SJCRH30 (cell line): Measurements from ENCODE around the gene CTRB2. TPM values are rescaled to one million over a fixed set of nuclear protein-coding genes. Genes with fewer than 3 reads are reported as not detected.
A peak's percentile ranks its signal among the peaks of the same experiment; 100 is the strongest.
"Not testable (repeated sequence)": the region's sequence is repeated elsewhere in the genome, so short reads cannot be mapped to it uniquely, and the experiment has no call there.

Experiments
- DNase-seq, 2 experiments: peaks; one replicate each; pipeline ENCODE4 v3.0.0-alpha.2; 2015 to 2020
- H3K27ac ChIP-seq: fragments of 250-450 bp; sonication (Bioruptor Pico); 2 replicates; pipeline ENCODE4 v1.5.1; 2020; ENCODE audit warnings: mild to moderate bottlenecking, moderate library complexity
- H3K27me3 ChIP-seq: fragments of 250-450 bp; sonication (Bioruptor Pico); 2 replicates; pipeline ENCODE4 v1.5.1; 2020; ENCODE audit warnings: mild to moderate bottlenecking, moderate library complexity
- H3K36me3 ChIP-seq: fragments of 250-450 bp; sonication (Bioruptor Pico); 2 replicates; pipeline ENCODE4 v1.5.1; 2020; ENCODE audit warnings: mild to moderate bottlenecking, moderate library complexity
- H3K4me1 ChIP-seq: fragments of 250-450 bp; sonication (Bioruptor Pico); 2 replicates; pipeline ENCODE4 v1.5.1; 2020; ENCODE audit warnings: mild to moderate bottlenecking, moderate library complexity
- H3K4me3 ChIP-seq: fragments of 250-450 bp; sonication (Bioruptor Pico); 2 replicates; pipeline ENCODE4 v1.5.1; 2020; ENCODE audit warnings: mild to moderate bottlenecking, moderate library complexity
- H3K9me3 ChIP-seq: fragments of 250-450 bp; sonication (Bioruptor Pico); replicated peaks from 2 replicates; pipeline ENCODE4 v1.5.1; 2020; ENCODE audit warnings: mild to moderate bottlenecking, moderate library complexity
- total RNA-seq: library from RNA; depleted of rRNA; stranded (reverse); fragments of >200 nt; shearing (Covaris generic); gene quantifications from 2 replicates; pipeline ENCODE4 v1.2.3, GENCODE V29; 2014

CTRB2 gene
- total RNA-seq, 1 experiment from 2014 or later = not detected

DNA sequence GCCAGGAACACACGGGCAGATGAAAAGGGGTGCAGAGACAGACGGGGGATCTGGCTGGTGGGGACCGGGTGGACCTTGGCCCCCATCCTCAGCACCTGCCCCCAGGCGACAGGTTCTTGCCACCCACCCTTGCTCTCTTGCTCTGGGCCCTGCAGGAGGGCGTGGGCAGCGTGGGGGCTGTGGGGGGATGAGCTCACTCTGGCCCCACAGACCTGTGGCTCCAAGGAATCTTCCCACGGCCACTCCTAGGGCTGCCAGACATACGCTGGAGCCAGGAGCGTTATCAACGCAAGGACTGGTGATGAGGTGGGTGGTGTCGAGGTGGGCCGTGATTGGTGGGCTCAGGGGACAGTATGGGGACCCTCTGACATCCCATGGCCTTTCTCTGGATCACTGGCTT, 18.1 kb upstream of the CTRB2 start:
- Histone ChIP-seq H3K27ac (no peak overlapping the region), H3K27me3 (no peaks in the 10 kb centered on the region), H3K4me1 (no peaks in the 10 kb centered on the region), H3K36me3 (no peaks in the 10 kb centered on the region), H3K4me3 (no peak overlapping the region), H3K9me3 (no peaks in the 10 kb centered on the region)
- no peak for DNase-seq

DNA sequence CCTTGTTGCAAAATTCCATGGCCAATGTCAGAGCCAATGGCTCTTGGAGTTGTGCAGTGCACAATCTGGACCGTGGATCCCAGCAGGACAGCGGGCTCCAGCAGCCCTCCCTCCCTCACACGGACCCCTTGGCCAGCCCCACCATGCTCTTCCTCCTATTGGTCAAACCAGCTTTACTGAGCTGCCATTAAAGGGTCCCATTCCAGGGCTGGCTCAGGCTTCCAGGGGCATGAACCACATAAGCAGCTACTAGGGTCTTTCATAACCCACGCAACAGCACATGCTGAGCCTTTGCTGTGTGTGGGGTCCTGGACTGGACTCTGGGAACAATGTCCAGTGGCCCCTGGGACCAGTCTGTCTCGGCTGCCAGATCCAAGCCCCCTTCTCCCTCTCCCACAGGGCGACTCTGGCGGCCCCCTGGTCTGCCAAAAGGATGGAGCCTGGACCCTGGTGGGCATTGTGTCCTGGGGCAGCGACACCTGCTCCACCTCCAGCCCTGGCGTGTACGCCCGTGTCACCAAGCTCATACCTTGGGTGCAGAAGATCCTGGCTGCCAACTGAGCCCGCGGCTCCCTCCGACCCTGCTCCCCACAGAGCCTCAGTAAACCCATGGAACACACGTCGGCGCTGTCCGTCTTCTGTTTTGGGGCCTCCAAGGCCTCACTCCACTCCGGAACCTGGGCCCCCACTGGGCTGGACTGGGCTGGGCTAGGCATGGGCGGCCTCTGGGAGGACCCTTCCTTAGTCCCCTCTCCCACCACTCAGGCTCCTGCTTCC, 17.5 kb upstream of the CTRB2 start:
- Histone ChIP-seq H3K36me3 (no peaks in the 10 kb centered on the region), H3K27ac (no peak overlapping the region), H3K4me3 (no peak overlapping the region), H3K4me1 (no peaks in the 10 kb centered on the region), H3K9me3 (no peaks in the 10 kb centered on the region), H3K27me3 (no peaks in the 10 kb centered on the region)
- no peak for DNase-seq

DNA sequence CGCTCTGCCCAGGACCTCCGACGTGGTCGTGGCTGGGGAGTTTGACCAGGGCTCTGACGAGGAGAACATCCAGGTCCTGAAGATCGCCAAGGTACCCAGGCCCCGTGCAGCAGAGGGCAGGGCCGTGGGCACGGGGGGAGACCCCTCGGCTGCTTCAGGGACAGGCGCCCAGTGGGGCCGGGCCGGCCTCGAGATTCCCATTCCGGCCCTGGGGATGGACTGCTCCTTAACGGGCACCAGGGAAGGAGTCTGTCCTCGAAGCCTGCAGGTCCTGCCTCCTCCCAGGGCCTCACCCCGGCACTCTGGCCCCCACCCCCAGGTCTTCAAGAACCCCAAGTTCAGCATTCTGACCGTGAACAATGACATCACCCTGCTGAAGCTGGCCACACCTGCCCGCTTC, 16.2 kb upstream of the CTRB2 start:
- not testable (repeated sequence) for DNase-seq, H3K4me1 ChIP-seq, H3K27me3 ChIP-seq, H3K4me3 ChIP-seq, H3K36me3 ChIP-seq, H3K27ac ChIP-seq, H3K9me3 ChIP-seq

DNA sequence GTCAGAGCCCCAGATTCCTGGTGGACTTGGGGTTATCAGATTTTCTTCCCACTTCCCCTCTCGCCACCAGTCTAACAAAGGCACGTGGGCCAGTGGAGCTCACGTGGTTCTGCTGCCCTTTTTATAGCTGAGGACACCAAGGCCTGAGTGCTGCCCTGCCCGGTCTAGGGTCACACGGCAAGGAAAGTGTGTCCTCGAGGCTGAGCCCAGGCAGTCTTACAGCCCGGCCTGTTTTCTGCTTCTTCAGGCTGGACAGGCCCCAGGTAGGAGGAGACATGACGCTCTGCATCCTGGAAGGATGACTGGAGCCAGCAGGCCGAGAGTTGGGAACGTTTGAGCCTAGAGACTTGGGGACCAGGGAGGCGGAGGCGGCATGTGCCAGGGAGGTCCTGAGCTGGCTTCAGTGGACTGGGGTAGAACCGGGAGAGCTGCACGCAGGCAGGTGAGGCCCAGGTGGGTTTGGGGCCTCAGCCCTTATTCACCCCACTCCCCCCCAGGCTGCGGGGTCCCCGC, 15.4 kb upstream of the CTRB2 start:
- Histone ChIP-seq H3K36me3 (no peaks in the 10 kb centered on the region), H3K4me3 (no peak overlapping the region), H3K27ac (no peak overlapping the region), H3K27me3 (no peaks in the 10 kb centered on the region), H3K4me1 (peaks cover 3% of the 10 kb centered on the region; the same call in 1 of the 2 replicates), H3K9me3 (no peaks in the 10 kb centered on the region)
- DNase-seq = no peak

DNA sequence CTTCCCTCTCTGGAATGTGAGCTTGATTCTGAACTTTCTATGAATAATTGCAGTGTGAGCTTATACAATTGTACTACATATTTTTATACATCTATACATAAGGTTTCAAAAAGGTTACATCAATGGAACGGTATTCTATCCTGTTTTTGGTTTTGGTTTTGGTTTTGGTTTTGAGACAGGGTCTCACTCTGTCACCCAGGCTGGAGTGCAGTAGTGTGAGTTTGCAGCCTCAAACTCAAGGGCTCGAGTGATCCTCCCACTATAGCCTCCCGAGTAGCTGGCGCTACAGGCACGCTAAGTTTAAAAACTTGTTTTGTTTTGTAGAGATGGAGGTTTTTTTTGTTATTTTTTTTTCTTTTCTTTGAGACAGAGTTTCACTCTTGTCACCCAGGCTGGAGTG, 12.9 kb upstream of the CTRB2 start:
- H3K4me1 ChIP-seq = peaks cover 3% of the 10 kb centered on the region; the same call in 1 of the 2 replicates
- no peak for DNase-seq
- H3K9me3 ChIP-seq = no peaks in the 10 kb centered on the region
- H3K27ac ChIP-seq = no peak overlapping the region
- H3K4me3 ChIP-seq = no peak overlapping the region
- no peaks in the 10 kb centered on the region for H3K36me3 ChIP-seq
- no peaks in the 10 kb centered on the region for H3K27me3 ChIP-seq

DNA sequence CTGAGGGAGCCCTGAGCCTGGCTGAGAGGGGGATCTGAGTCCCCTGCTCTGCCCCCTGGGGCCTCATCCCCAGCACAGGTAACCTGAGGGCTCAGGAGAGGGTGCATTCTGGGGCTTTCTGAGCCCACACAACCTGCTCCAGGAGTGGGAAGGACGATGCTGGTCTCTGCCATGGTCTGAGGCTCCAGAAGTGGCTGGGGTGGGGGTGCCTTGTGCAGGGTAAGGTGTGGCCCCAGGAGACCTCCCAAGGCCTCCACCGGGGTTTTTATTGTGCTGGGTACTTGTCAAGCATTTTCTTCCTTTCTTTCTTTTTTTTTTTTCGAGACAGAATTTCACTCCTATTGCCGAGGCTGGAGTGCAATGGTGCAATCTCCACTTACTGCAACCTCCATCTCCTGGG, 12.1 kb upstream of the CTRB2 start:
- H3K4me3 ChIP-seq = 0 out of 2 replicates have a peak overlapping the region, but pooled peaks have one; percentile 7
- no peak for DNase-seq
- H3K27me3 ChIP-seq = no peaks in the 10 kb centered on the region
- H3K36me3 ChIP-seq = no peaks in the 10 kb centered on the region
- no peaks in the 10 kb centered on the region for H3K9me3 ChIP-seq
- peak overlapping the region; percentile 25; the same call in 1 of the 2 replicates for H3K27ac ChIP-seq
- peaks cover 3% of the 10 kb centered on the region; the same call in 1 of the 2 replicates for H3K4me1 ChIP-seq

DNA sequence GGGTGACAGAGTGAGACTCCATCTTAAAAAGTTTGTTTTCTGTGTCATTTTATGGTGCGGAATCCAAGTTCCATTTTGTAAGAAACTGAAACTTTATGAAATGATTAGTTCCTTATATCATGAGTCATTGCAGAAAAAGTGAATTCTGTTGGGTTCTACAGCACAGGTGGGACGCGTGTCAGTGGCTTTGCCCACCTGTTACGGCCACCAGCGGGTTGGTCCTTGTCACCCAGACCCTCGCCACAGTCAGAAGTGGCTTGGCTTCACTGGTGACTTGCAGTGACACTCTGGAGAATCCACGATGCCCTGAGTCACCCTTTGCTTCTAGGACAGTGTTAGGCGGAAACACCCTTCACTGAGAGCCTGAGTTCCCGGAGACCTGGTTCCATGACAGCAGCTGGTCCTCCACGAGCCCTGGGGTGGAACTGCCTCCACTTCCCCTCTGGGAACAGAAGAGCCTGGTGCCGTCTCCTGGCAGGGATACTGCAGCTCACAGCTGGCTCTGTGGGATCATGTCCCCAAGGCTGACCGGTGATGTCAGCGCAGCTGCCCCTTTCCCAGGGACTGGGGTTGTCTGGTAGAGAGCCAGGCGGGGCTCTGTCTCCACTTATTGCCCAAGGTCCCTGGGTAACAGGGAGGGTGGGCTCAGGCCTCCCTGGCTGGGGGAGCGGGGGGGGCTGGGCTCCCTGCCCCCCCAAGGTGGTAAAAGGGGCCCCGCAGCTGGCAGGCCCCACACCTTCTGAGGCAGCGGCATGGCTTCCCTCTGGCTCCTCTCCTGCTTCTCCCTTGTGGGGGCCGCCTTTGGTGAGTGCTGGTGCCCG, 11.5 kb upstream of the CTRB2 start, which contains the start of gene CTRB1:
Gene CTRB1, plus strand, starts transcription at position 733 of the 821 bp plus-strand sequence. Its CDS starts 20 bp downstream, at position 753.
- Histone ChIP-seq H3K4me1 (peaks cover 3% of the 10 kb centered on the region; the same call in 1 of the 2 replicates), H3K36me3 (no peaks in the 10 kb centered on the region)
- DNase-seq = peak; percentile 70

DNA sequence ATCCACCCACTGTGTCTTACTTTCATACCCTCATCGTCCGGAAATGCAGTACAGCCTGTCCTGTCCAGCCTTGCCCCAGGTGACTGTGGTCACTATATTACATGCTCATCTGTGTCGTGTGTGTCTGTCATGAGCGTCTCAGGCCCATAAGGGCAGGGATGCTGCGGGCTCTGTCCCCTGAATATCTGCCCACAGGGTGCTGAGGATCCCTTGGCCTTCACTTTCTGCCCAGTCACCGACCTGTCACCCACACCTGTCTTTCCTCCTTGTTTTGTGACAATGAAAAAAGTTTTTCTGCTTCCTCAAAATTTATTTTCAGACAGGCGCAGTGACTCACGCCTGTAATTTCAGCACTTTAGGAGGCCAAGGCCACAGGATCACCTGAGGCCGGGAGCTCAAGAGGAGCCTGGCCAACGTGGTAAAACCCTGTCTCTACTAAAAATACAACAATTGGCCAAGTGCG, 10.5 kb upstream of the CTRB2 start:
- Histone ChIP-seq H3K4me3 (no peak overlapping the region), H3K36me3 (no peaks in the 10 kb centered on the region), H3K4me1 (peaks cover 3% of the 10 kb centered on the region; the same call in 1 of the 2 replicates), H3K27me3 (no peaks in the 10 kb centered on the region), H3K27ac (no peak overlapping the region), H3K9me3 (no peaks in the 10 kb centered on the region)
- DNase-seq = no peak

More for the DNA sequence above, 11.5 kb upstream of the CTRB2 start, which contains the start of gene CTRB1:
- Histone ChIP-seq H3K27ac (peak within 1 kb of the TSS; percentile 25; the same call in 1 of the 2 replicates), H3K27me3 (no peaks in the 10 kb centered on the region), H3K9me3 (no peaks in the 10 kb centered on the region), H3K4me3 (0 out of 2 replicates have a peak within 1 kb of the TSS, but pooled peaks have one; percentile 7)

DNA sequence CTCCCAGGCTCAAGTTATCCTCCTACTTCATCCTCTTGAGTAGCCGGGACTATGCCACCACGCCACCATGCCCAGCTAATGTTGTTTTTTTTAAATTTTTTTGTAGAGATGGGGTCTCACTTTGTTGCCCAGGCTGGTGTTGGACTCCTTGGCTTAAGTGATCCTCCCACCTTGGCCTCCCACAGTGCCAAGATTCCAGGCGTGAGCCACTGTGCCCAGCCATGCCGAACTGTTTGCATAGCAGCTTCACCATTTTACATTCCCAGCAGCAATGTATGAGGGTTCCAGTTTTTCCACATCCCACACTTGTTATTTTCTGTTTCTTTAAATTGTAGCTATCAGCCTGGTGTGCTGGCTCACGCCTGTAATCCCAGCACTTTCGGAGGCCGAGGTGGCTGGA, 9.6 kb upstream of the CTRB2 start:
- no peaks in the 10 kb centered on the region for H3K9me3 ChIP-seq
- H3K4me3 ChIP-seq = no peak overlapping the region
- no peaks in the 10 kb centered on the region for H3K36me3 ChIP-seq
- H3K27me3 ChIP-seq = no peaks in the 10 kb centered on the region
- no peak for DNase-seq
- no peak overlapping the region for H3K27ac ChIP-seq
- H3K4me1 ChIP-seq = peaks cover 3% of the 10 kb centered on the region; the same call in 1 of the 2 replicates

DNA sequence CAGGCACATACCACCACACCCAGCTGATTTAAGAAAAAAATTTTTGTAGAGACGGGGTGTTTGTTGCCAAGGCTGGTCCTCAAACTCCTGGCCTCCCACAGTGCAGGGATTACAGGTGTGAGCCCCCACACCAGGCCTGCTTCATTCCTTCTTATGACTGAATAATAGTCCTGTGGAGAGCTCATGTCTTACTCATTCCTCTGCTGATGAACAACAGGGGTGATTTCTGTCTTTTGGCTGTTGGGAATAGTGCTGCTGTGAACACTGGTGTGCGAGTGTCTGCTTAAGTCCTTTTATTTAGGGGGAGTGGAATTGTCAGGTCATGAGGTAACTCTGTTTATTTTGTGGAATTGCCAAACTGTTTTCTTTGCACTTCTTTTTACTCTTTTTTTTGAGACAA, 9.2 kb upstream of the CTRB2 start:
- H3K4me3 ChIP-seq = no peak overlapping the region
- H3K4me1 ChIP-seq = peaks cover 3% of the 10 kb centered on the region; the same call in 1 of the 2 replicates
- no peak overlapping the region for H3K27ac ChIP-seq
- no peaks in the 10 kb centered on the region for H3K9me3 ChIP-seq
- no peaks in the 10 kb centered on the region for H3K36me3 ChIP-seq
- no peak for DNase-seq
- H3K27me3 ChIP-seq = no peaks in the 10 kb centered on the region

DNA sequence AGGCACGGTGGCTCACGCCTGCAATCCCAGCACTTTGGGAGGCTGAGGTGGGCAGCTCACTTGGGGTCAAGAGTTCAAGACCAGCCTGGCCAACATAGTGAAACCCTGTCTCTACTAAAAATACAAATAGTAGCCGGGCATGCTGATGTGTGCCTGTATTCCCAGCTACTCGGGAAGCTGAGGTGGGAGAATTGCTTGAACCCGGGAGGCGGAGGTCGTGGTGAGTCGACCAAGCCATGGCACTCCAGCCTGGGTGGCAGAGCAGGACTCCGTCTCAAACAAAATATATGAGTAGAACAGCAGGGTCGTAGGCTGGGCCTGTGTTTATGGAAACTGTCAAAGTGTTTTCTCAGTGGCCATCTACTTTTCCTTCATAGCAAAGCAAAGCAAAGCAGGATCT, 4.3 kb upstream of the CTRB2 start:
- not testable (repeated sequence) for H3K27me3 ChIP-seq, H3K9me3 ChIP-seq, H3K36me3 ChIP-seq, H3K4me3 ChIP-seq, DNase-seq, H3K27ac ChIP-seq, H3K4me1 ChIP-seq

DNA sequence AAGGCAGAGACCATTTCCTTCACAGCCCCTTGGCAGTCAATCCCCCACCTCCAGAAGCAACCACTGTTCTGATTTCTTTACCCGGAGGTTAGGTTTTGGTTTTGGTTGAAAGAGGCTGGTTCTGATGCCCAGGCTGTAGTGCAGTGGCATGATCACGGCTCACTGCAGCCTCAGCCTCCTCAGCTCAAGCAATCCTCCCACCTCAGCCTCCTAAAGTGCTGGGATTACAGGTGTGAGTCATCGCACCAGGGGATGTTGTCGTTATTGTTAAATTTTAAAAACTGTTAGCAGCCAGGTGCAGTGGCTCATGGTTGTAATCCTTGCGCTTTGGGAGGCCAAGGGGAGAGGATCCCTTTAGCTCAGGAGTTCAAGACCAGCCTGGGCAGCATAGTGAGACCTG, 3.0 kb upstream of the CTRB2 start:
- H3K27me3 ChIP-seq = no peaks in the 10 kb centered on the region
- H3K27ac ChIP-seq = no peak overlapping the region
- DNase-seq = no peak
- no peaks in the 10 kb centered on the region for H3K36me3 ChIP-seq
- H3K9me3 ChIP-seq = no peaks in the 10 kb centered on the region
- peaks cover 7% of the 10 kb centered on the region; the same call in 1 of the 2 replicates for H3K4me1 ChIP-seq
- H3K4me3 ChIP-seq = no peak overlapping the region

DNA sequence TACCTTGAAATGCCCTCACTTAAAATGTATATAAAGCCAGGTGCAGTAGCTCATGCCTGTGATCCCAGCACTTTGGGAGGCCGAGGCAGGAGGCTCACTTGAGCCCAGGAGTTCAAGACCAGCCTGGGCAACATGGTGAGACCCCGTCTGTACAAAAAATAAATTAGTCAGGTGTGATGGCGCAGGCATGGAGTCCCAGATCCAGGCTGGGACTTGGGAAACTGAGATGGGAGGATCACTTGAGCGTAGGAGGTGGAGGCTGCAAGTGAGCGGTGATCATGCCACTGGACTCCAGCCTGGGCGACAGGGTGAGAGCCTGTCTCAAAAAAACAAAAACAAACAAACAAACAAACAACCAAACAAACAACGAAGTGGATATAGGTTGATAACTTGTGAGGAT, 2.6 kb upstream of the CTRB2 start:
- not testable (repeated sequence) for H3K4me3 ChIP-seq, H3K27ac ChIP-seq, DNase-seq, H3K4me1 ChIP-seq, H3K9me3 ChIP-seq, H3K36me3 ChIP-seq, H3K27me3 ChIP-seq

DNA sequence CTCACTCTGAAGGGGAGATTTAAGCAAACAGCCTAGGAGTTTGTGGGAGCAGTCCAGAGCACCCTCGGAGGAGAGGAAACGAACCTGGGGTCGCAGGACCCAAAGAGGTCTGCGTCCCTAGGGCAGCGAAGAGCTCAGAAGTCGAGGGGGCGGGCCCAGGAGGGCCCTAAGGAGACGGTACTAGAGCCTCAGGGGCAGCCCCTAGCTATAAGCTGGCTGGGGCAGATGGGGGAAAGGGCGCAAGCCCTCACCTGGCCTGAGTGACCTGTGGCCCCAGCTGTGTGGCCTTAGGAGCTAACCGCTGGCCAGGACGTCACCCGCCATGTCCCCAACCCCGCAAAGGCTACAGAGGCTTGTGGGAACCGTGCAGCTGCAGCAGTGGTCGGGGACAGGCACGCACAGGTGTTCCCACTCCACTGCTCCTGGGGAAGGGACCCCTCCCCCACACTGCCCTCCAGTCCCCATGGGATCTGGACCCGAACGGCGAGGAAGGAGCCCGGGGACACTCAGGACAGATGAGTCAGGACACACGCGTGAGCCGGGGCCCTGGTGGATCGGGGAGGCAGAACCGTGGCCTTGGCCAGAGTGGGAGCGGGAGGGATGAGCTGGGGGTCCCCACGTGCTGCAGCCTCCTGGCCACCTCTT, 2.0 kb upstream of the CTRB2 start:
- peak; percentile 27 to 38 for DNase-seq
- H3K36me3 ChIP-seq = no peaks in the 10 kb centered on the region
- H3K4me1 ChIP-seq = peaks cover 7% of the 10 kb centered on the region; the same call in 1 of the 2 replicates
- H3K27ac ChIP-seq = no peak overlapping the region
- H3K27me3 ChIP-seq = no peaks in the 10 kb centered on the region
- no peak overlapping the region for H3K4me3 ChIP-seq
- H3K9me3 ChIP-seq = no peaks in the 10 kb centered on the region
